ENCODE data around the gene NGF.

The NGF gene

GRCh38 chr1:115324649-115325420 lies 13.2 kb downstream of the NGF start:
- H3K9ac ChIP-seq (ENCODE audit: low read depth, low read length, poor library complexity, severe bottlenecking): no peak overlapping the region
- H3K27me3 ChIP-seq (ENCODE audit: insufficient read depth, low read length, poor library complexity, severe bottlenecking): no peaks in the 10 kb centered on the region
- H4K20me1 ChIP-seq (ENCODE audit: insufficient read depth, low read length, poor library complexity, severe bottlenecking): no peaks in the 10 kb centered on the region
- no peak overlapping the region for H2AFZ ChIP-seq (ENCODE audit: low read length)
- H3K9me2 ChIP-seq (replicated peaks; ENCODE audit: low read depth, low read length): no peaks in the 10 kb centered on the region
- H3K79me2 ChIP-seq (ENCODE audit: insufficient read depth, low read length): no peaks in the 10 kb centered on the region
- no peaks in the 10 kb centered on the region for H3K9me3 ChIP-seq (ENCODE audit: insufficient read depth, low read depth, low read length)
- H3K36me3 ChIP-seq (ENCODE audit: insufficient read depth, low read length): no peaks in the 10 kb centered on the region
- TF ChIP-seq CTCF (conservative IDR thresholded peaks at IDR 0.05; ENCODE audit: low read length): no peak
- TF ChIP-seq EZH2phosphoT487 (IDR thresholded peaks at IDR 0.05; ENCODE audit: borderline replicate concordance): no peak
- no peaks in the 10 kb centered on the region for H3F3A ChIP-seq (ENCODE audit: low read depth)
- peaks cover 8% of the 10 kb centered on the region for H3K4me1 ChIP-seq (ENCODE audit: insufficient read depth, low read length, poor library complexity, severe bottlenecking)
- H3K4me2 ChIP-seq (ENCODE audit: low read depth, low read length, poor library complexity, severe bottlenecking): no peak overlapping the region
- no peak overlapping the region for H3K4me3 ChIP-seq (ENCODE audit: low read length, poor library complexity, severe bottlenecking)

- H3K4me3 ChIP-seq (ENCODE audit: low read length, poor library complexity, severe bottlenecking): no peak overlapping the region
- no peaks in the 10 kb centered on the region for H3K9me3 ChIP-seq (ENCODE audit: insufficient read depth, low read depth, low read length)
- TF ChIP-seq EZH2phosphoT487 (IDR thresholded peaks at IDR 0.05; ENCODE audit: borderline replicate concordance): no peak
- TF ChIP-seq CTCF (conservative IDR thresholded peaks at IDR 0.05; ENCODE audit: low read length): no peak
- no peaks in the 10 kb centered on the region for H3K27me3 ChIP-seq (ENCODE audit: insufficient read depth, low read length, poor library complexity, severe bottlenecking)
- no peaks in the 10 kb centered on the region for H3K79me2 ChIP-seq (ENCODE audit: insufficient read depth, low read length)
- no peak overlapping the region for H3K9ac ChIP-seq (ENCODE audit: low read depth, low read length, poor library complexity, severe bottlenecking)
- H3K36me3 ChIP-seq (ENCODE audit: insufficient read depth, low read length): no peaks in the 10 kb centered on the region
- no peaks in the 10 kb centered on the region for H3F3A ChIP-seq (ENCODE audit: low read depth)
- no peak overlapping the region for H3K4me2 ChIP-seq (ENCODE audit: low read depth, low read length, poor library complexity, severe bottlenecking)
- no peaks in the 10 kb centered on the region for H3K9me2 ChIP-seq (replicated peaks; ENCODE audit: low read depth, low read length)
- no peaks in the 10 kb centered on the region for H4K20me1 ChIP-seq (ENCODE audit: insufficient read depth, low read length, poor library complexity, severe bottlenecking)
- peaks cover 8% of the 10 kb centered on the region for H3K4me1 ChIP-seq (ENCODE audit: insufficient read depth, low read length, poor library complexity, severe bottlenecking)
- no peak overlapping the region for H2AFZ ChIP-seq (ENCODE audit: low read length)
These were observed 14.6 kb downstream of the NGF start for GRCh38 chr1:115323366-115324004.

GRCh38 chr1:115322631-115323030 lies 15.4 kb downstream of the NGF start:
- Histone ChIP-seq H3K4me3 (ENCODE audit: low read length, poor library complexity, severe bottlenecking) (no peak overlapping the region), H3K4me2 (ENCODE audit: low read depth, low read length, poor library complexity, severe bottlenecking) (no peak overlapping the region), H3K4me1 (ENCODE audit: insufficient read depth, low read length, poor library complexity, severe bottlenecking) (peaks cover 8% of the 10 kb centered on the region), H2AFZ (ENCODE audit: low read length) (no peak overlapping the region), H3K9me2 (replicated peaks; ENCODE audit: low read depth, low read length) (no peaks in the 10 kb centered on the region), H3K36me3 (ENCODE audit: insufficient read depth, low read length) (no peaks in the 10 kb centered on the region), H3K9me3 (ENCODE audit: insufficient read depth, low read depth, low read length) (no peaks in the 10 kb centered on the region), H3F3A (ENCODE audit: low read depth) (no peaks in the 10 kb centered on the region), H3K9ac (ENCODE audit: low read depth, low read length, poor library complexity, severe bottlenecking) (no peak overlapping the region), H3K79me2 (ENCODE audit: insufficient read depth, low read length) (no peaks in the 10 kb centered on the region), H4K20me1 (ENCODE audit: insufficient read depth, low read length, poor library complexity, severe bottlenecking) (no peaks in the 10 kb centered on the region), H3K27me3 (ENCODE audit: insufficient read depth, low read length, poor library complexity, severe bottlenecking) (no peaks in the 10 kb centered on the region)
- TF ChIP-seq CTCF (conservative IDR thresholded peaks at IDR 0.05; ENCODE audit: low read length) (no peak), EZH2phosphoT487 (IDR thresholded peaks at IDR 0.05; ENCODE audit: borderline replicate concordance) (no peak)
